HEK293 (cell line): Measurements from ENCODE around the gene PCED1A.

Experiments used
- CTCF ChIA-PET: fragments of 350-600 bp; formaldehyde crosslinking; extraction: SDS; loops from one replicate; lab custom pipeline; 2021; ENCODE audit warnings: antibody characterized with exemption; lab: Yijun Ruan, JAX
- POLR2A ChIA-PET: fragments of 300-600 bp; formaldehyde crosslinking; extraction: SDS; loops from one replicate; lab custom pipeline; 2020; ENCODE audit warnings: antibody characterized with exemption, inconsistent platforms; lab: Yijun Ruan, JAX
- H3K27ac ChIP-seq: fragments of 200-500 bp; sonication (Bioruptor generic); 2 replicates; pipeline ENCODE4 v1.5.1; 2014; ENCODE audit warnings: low read depth, low read length, control low read depth, inconsistent platforms; ENCODE audit errors: extremely low read depth
- H3K36me3 ChIP-seq, 2 experiments: fragments of 200-500 bp in 1 of 2; sonication (Bioruptor generic) in 1 of 2; 1 replicate in 1 of 2; 2 replicates in 1 of 2; pipeline ENCODE4 v1.5.1; 2014 to 2017; ENCODE audit warnings: inconsistent platforms in 2 of 2, low read length in 2 of 2; ENCODE audit not compliant: control insufficient read depth in 2 of 2, insufficient read depth in 1 of 2
- H3K4me1 ChIP-seq: fragments of 200-500 bp; sonication (Bioruptor generic); 2 replicates; pipeline ENCODE4 v1.5.1; 2014; ENCODE audit warnings: mild to moderate bottlenecking, low read length, inconsistent platforms; ENCODE audit not compliant: control insufficient read depth, insufficient read depth
- H3K4me3 ChIP-seq: 2 replicates; pipeline ENCODE4 v1.5.1; 2011; ENCODE audit warnings: low read depth, mild to moderate bottlenecking, control low read depth, low read length, moderate library complexity
- H3K9me3 ChIP-seq: fragments of 200-500 bp; sonication (Bioruptor generic); 2 replicates; pipeline ENCODE4 v1.5.1; 2014; ENCODE audit warnings: low read depth, low read length, inconsistent platforms; ENCODE audit not compliant: control insufficient read depth, insufficient read depth
- BCL11B ChIP-seq: fragments of 450-650 bp; formaldehyde crosslinking; IDR thresholded peaks from 2 replicates; pipeline ENCODE4 v1.5.1; 2016; ENCODE audit warnings: low read depth, missing biosample characterization, missing genetic modification characterization
- FEZF1 ChIP-seq: fragments of 450-650 bp; formaldehyde crosslinking; IDR thresholded peaks from 2 replicates; pipeline ENCODE4 v1.5.1; 2016; ENCODE audit warnings: missing biosample characterization, missing genetic modification characterization
- PRDM1 ChIP-seq: fragments of 450-650 bp; formaldehyde crosslinking; IDR thresholded peaks from 2 replicates; pipeline ENCODE4; 2016; ENCODE audit warnings: missing biosample characterization, missing genetic modification characterization
- PRDM6 ChIP-seq: fragments of 450-650 bp; formaldehyde crosslinking; IDR thresholded peaks from 2 replicates; pipeline ENCODE4 v1.5.1; 2017; ENCODE audit warnings: missing biosample characterization, missing genetic modification characterization
- YY1 ChIP-seq: fragments of 450-650 bp; formaldehyde crosslinking; IDR thresholded peaks from 2 replicates; pipeline ENCODE4 v1.5.1; 2018; ENCODE audit warnings: missing biosample characterization, missing genetic modification characterization
- ZEB2 ChIP-seq: fragments of 450-650 bp; formaldehyde crosslinking; IDR thresholded peaks from 2 replicates; pipeline ENCODE4 v1.5.1; 2016; ENCODE audit warnings: missing biosample characterization, missing genetic modification characterization
- ZFP69B ChIP-seq: fragments of 450-650 bp; formaldehyde crosslinking; IDR thresholded peaks from 2 replicates; pipeline ENCODE4 v1.5.1; 2016; ENCODE audit warnings: missing biosample characterization, missing genetic modification characterization
- ZNF121 ChIP-seq: fragments of 450-650 bp; formaldehyde crosslinking; IDR thresholded peaks from 2 replicates; pipeline ENCODE4 v1.5.1; 2016; ENCODE audit warnings: missing biosample characterization, missing genetic modification characterization
- ZNF202 ChIP-seq: fragments of 450-650 bp; formaldehyde crosslinking; IDR thresholded peaks from 2 replicates; pipeline ENCODE4 v1.5.1; 2016; ENCODE audit warnings: missing biosample characterization, missing genetic modification characterization, borderline replicate concordance
- ZNF324 ChIP-seq: fragments of 450-650 bp; formaldehyde crosslinking; IDR thresholded peaks from 2 replicates; pipeline ENCODE4 v1.5.1; 2016; ENCODE audit warnings: missing biosample characterization, missing genetic modification characterization
- ZNF350 ChIP-seq: fragments of 450-650 bp; formaldehyde crosslinking; IDR thresholded peaks from 2 replicates; pipeline ENCODE4 v1.5.0; 2017; ENCODE audit warnings: missing biosample characterization, mild to moderate bottlenecking, missing genetic modification characterization
- ZNF426 ChIP-seq: fragments of 450-650 bp; formaldehyde crosslinking; IDR thresholded peaks from 2 replicates; pipeline ENCODE4 v1.5.1; 2017; ENCODE audit warnings: missing biosample characterization, missing genetic modification characterization, mild to moderate bottlenecking, inconsistent platforms, moderate library complexity
- ZNF514 ChIP-seq: fragments of 450-650 bp; formaldehyde crosslinking; IDR thresholded peaks from 2 replicates; pipeline ENCODE4 v1.5.1; 2016; ENCODE audit warnings: missing biosample characterization, missing genetic modification characterization
- ZNF549 ChIP-seq: fragments of 450-650 bp; IDR thresholded peaks from 2 replicates; pipeline ENCODE4 v1.5.1; 2018; ENCODE audit warnings: missing biosample characterization, missing genetic modification characterization, mild to moderate bottlenecking, inconsistent platforms, moderate library complexity
- ZNF621 ChIP-seq: fragments of 450-650 bp; formaldehyde crosslinking; IDR thresholded peaks from 2 replicates; pipeline ENCODE4 v1.5.1; 2017; ENCODE audit warnings: missing biosample characterization, missing genetic modification characterization
- ZNF626 ChIP-seq: fragments of 450-650 bp; sonication (Bioruptor Pico); formaldehyde crosslinking; IDR thresholded peaks from 2 replicates; pipeline ENCODE4 v1.5.1; 2018; ENCODE audit warnings: missing biosample characterization, missing genetic modification characterization, inconsistent platforms
- ZXDB ChIP-seq: fragments of 450-650 bp; formaldehyde crosslinking; IDR thresholded peaks from 2 replicates; pipeline ENCODE4 v1.5.1; 2016; ENCODE audit warnings: missing biosample characterization, missing genetic modification characterization
- TF ChIP-seq, protein P1 (sequence below): fragments of 450-650 bp; formaldehyde crosslinking; IDR thresholded peaks from 2 replicates; pipeline ENCODE4 v1.5.1; 2016; ENCODE audit warnings: missing biosample characterization, missing genetic modification characterization
- TF ChIP-seq, protein P2 (sequence below): fragments of 450-650 bp; formaldehyde crosslinking; IDR thresholded peaks from 2 replicates; pipeline ENCODE4 v1.5.1; 2017; ENCODE audit warnings: missing biosample characterization, missing genetic modification characterization
- TF ChIP-seq, protein P3 (sequence below): fragments of 450-650 bp; IDR thresholded peaks from 2 replicates; pipeline ENCODE4 v1.5.1; 2018; ENCODE audit warnings: missing biosample characterization, missing genetic modification characterization
- TF ChIP-seq, protein P4 (sequence below): fragments of 450-650 bp; formaldehyde crosslinking; optimal IDR thresholded peaks from 2 replicates; pipeline ENCODE3; 2016; ENCODE audit warnings: missing biosample characterization, mild to moderate bottlenecking, missing genetic modification characterization
- TF ChIP-seq, protein P5 (sequence below): fragments of 450-650 bp; formaldehyde crosslinking; IDR thresholded peaks from 2 replicates; pipeline ENCODE4 v1.5.1; 2017; ENCODE audit warnings: missing biosample characterization, missing genetic modification characterization

PCED1A gene

DNA sequence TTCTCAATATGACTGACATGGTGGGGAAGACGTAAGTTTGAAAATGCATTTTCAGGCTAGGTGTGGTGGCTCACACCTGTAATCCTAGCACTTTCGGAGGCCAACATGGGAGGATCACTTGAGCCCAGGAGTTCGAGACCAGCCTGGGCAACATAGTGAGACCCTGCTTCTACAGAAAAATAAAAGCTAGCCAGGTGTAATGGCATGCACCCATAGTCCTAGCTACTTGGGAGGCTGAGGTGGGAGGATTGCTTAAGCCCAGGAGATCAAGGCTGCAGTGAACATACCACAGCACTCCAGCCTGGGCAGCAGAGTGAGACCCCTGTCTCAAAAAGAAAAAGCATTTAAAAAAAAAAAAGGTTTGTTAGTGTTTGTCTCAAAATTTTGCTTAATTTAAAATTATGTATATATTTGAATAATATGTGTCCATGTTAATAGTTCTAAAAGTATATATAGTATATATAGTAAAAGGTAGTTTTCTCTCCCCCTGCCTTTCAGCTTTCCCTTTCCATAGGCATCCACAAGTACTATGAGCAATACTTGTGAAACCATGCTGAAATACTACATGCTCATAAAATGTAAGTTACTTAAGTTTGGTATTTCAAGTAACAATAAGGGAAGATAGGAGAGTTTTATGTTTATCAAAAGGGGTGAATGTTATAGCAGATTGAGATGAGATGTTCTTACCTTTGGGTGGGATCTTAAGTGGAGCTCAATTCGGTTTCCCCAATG is 47.9 kb upstream of the PCED1A start:
- POLR2A ChIA-PET = no interaction called here

DNA sequence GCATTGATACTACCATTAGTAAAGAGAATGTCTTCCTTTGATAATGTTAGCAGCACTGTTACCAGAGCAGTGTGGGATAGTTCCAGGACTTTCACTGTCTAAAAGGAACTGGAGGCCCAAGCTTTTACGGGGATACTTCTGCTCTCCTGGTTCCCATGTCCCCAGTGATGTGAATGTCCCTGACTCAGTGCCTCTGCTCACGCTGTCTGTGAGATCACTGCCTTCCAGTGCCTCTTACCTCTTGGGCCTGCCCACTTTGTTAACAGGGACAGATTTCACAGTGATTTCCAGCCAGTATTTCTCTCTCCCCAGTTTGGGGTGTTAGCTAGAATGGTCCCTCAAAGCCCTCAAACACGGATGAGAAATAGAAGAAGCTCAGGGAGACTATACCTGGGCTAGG is 47.3 kb upstream of the PCED1A start:
- Histone ChIP-seq H3K27ac (no peak overlapping the region), H3K9me3 (no peaks in the 10 kb centered on the region), H3K4me3 (no peak overlapping the region), H3K36me3 (peaks cover 0 to 1% of the 10 kb centered on the region in 2 experiments; a peak in 1 of 3 replicates), H3K4me1 (peaks cover 21% of the 10 kb centered on the region)
- ChIA-PET POLR2A (no interaction called here), CTCF (interaction anchor here (0.5 kb wide), 1 partner anchor 154 kb away, joined by 3 read pairs; no protein-coding TSS in a partner anchor)
- TF ChIP-seq, protein P1, sequence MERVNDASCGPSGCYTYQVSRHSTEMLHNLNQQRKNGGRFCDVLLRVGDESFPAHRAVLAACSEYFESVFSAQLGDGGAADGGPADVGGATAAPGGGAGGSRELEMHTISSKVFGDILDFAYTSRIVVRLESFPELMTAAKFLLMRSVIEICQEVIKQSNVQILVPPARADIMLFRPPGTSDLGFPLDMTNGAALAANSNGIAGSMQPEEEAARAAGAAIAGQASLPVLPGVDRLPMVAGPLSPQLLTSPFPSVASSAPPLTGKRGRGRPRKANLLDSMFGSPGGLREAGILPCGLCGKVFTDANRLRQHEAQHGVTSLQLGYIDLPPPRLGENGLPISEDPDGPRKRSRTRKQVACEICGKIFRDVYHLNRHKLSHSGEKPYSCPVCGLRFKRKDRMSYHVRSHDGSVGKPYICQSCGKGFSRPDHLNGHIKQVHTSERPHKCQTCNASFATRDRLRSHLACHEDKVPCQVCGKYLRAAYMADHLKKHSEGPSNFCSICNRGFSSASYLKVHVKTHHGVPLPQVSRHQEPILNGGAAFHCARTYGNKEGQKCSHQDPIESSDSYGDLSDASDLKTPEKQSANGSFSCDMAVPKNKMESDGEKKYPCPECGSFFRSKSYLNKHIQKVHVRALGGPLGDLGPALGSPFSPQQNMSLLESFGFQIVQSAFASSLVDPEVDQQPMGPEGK = no peak
- TF ChIP-seq ZNF202 (tag by site-specific recombination) (no peak), BCL11B (no peak), YY1 (tag by site-specific recombination) (no peak), ZNF324 (no peak), ZXDB (tag by site-specific recombination) (no peak), ZNF514 (tag by site-specific recombination) (no peak), ZNF626 (no peak), ZEB2 (no peak), FEZF1 (no peak), ZNF426 (tag by site-specific recombination) (no peak), ZNF549 (tag by site-specific recombination) (no peak), ZFP69B (tag by site-specific recombination) (no peak)
- TF ChIP-seq, protein P2, sequence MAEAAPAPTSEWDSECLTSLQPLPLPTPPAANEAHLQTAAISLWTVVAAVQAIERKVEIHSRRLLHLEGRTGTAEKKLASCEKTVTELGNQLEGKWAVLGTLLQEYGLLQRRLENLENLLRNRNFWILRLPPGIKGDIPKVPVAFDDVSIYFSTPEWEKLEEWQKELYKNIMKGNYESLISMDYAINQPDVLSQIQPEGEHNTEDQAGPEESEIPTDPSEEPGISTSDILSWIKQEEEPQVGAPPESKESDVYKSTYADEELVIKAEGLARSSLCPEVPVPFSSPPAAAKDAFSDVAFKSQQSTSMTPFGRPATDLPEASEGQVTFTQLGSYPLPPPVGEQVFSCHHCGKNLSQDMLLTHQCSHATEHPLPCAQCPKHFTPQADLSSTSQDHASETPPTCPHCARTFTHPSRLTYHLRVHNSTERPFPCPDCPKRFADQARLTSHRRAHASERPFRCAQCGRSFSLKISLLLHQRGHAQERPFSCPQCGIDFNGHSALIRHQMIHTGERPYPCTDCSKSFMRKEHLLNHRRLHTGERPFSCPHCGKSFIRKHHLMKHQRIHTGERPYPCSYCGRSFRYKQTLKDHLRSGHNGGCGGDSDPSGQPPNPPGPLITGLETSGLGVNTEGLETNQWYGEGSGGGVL (tag by site-specific recombination) = no peak
- TF ChIP-seq, protein P3, sequence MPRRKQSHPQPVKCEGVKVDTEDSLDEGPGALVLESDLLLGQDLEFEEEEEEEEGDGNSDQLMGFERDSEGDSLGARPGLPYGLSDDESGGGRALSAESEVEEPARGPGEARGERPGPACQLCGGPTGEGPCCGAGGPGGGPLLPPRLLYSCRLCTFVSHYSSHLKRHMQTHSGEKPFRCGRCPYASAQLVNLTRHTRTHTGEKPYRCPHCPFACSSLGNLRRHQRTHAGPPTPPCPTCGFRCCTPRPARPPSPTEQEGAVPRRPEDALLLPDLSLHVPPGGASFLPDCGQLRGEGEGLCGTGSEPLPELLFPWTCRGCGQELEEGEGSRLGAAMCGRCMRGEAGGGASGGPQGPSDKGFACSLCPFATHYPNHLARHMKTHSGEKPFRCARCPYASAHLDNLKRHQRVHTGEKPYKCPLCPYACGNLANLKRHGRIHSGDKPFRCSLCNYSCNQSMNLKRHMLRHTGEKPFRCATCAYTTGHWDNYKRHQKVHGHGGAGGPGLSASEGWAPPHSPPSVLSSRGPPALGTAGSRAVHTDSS (tag by site-specific recombination) = no peak
- TF ChIP-seq, protein P4, sequence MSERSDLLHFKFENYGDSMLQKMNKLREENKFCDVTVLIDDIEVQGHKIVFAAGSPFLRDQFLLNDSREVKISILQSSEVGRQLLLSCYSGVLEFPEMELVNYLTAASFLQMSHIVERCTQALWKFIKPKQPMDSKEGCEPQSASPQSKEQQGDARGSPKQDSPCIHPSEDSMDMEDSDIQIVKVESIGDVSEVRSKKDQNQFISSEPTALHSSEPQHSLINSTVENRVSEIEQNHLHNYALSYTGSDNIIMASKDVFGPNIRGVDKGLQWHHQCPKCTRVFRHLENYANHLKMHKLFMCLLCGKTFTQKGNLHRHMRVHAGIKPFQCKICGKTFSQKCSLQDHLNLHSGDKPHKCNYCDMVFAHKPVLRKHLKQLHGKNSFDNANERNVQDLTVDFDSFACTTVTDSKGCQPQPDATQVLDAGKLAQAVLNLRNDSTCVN (tag by site-specific recombination) = no peak

More for the DNA sequence above, 47.9 kb upstream of the PCED1A start:
- Histone ChIP-seq H3K4me3 (no peak overlapping the region), H3K36me3 (no peaks in the 10 kb centered on the region; a peak in 1 of 3 replicates), H3K4me1 (peaks cover 21% of the 10 kb centered on the region), H3K9me3 (no peaks in the 10 kb centered on the region), H3K27ac (no peak overlapping the region)
- TF ChIP-seq ZNF350 (tag by site-specific recombination) (no peak), ZNF621 (tag by site-specific recombination) (no peak), PRDM6 (peak; percentile 7; the same call in 1 of the 2 replicates), PRDM1 (tag by site-specific recombination) (peak; percentile 32; the same call in 1 of the 2 replicates), ZNF121 (peak; percentile 98)
- TF ChIP-seq, protein P5, sequence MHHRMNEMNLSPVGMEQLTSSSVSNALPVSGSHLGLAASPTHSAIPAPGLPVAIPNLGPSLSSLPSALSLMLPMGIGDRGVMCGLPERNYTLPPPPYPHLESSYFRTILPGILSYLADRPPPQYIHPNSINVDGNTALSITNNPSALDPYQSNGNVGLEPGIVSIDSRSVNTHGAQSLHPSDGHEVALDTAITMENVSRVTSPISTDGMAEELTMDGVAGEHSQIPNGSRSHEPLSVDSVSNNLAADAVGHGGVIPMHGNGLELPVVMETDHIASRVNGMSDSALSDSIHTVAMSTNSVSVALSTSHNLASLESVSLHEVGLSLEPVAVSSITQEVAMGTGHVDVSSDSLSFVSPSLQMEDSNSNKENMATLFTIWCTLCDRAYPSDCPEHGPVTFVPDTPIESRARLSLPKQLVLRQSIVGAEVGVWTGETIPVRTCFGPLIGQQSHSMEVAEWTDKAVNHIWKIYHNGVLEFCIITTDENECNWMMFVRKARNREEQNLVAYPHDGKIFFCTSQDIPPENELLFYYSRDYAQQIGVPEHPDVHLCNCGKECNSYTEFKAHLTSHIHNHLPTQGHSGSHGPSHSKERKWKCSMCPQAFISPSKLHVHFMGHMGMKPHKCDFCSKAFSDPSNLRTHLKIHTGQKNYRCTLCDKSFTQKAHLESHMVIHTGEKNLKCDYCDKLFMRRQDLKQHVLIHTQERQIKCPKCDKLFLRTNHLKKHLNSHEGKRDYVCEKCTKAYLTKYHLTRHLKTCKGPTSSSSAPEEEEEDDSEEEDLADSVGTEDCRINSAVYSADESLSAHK (tag by site-specific recombination) = no peak
- CTCF ChIA-PET = no interaction called here
